ENCODE results near the gene CELF1.
"Not testable (repeated sequence)": the region's sequence is repeated elsewhere in the genome, so short reads cannot be mapped to it uniquely, and the experiment has no call there.

Gene CELF1

GRCh38 chr11:47558695-47559094, 5.8 kb upstream of the CELF1 start:
- DNase-seq (ENCODE audit: low read depth) = no peak
- no peak for TF ChIP-seq CTCF (IDR thresholded peaks at IDR 0.05; ENCODE audit: control insufficient read depth, insufficient read depth, low read depth, low read length, missing control alignments)
- no peak overlapping the region for H3K4me3 ChIP-seq (ENCODE audit: control insufficient read depth, low read depth, low read length)

- not testable (repeated sequence) for DNase-seq (ENCODE audit: low read depth)
Measured at GRCh38 chr11:47557004-47557403, 4.1 kb upstream of the CELF1 start.

GRCh38 chr11:47553406-47553743, 443 bp upstream of the CELF1 start:
- H3K4me3 ChIP-seq (ENCODE audit: control insufficient read depth, low read depth, low read length) = peak overlapping the region; percentile 54
- no peak for TF ChIP-seq CTCF (IDR thresholded peaks at IDR 0.05; ENCODE audit: control insufficient read depth, insufficient read depth, low read depth, low read length, missing control alignments)
- DNase-seq (ENCODE audit: low read depth) = no peak

More at GRCh38 chr11:47557004-47557403, 4.1 kb upstream of the CELF1 start:
- H3K4me3 ChIP-seq (ENCODE audit: control insufficient read depth, low read depth, low read length) = not testable (repeated sequence)

GRCh38 chr11:47552056-47552565, 821 bp downstream of the CELF1 start:
- no peak for DNase-seq (ENCODE audit: low read depth)
- H3K4me3 ChIP-seq (ENCODE audit: control insufficient read depth, low read depth, low read length) = peak overlapping the region; percentile 90
- no peak for TF ChIP-seq CTCF (IDR thresholded peaks at IDR 0.05; ENCODE audit: control insufficient read depth, insufficient read depth, low read depth, low read length, missing control alignments)

GRCh38 chr11:47551086-47551485, 1.8 kb downstream of the CELF1 start:
- no peak for DNase-seq (ENCODE audit: low read depth)
- TF ChIP-seq CTCF (IDR thresholded peaks at IDR 0.05; ENCODE audit: control insufficient read depth, insufficient read depth, low read depth, low read length, missing control alignments) = peak; percentile 40
- no peak overlapping the region for H3K4me3 ChIP-seq (ENCODE audit: control insufficient read depth, low read depth, low read length)

- no peak overlapping the region for H3K4me3 ChIP-seq (ENCODE audit: control insufficient read depth, low read depth, low read length)
- no peak for TF ChIP-seq CTCF (IDR thresholded peaks at IDR 0.05; ENCODE audit: control insufficient read depth, insufficient read depth, low read depth, low read length, missing control alignments)
- no peak for DNase-seq (ENCODE audit: low read depth)
Measured at GRCh38 chr11:47550288-47551047, 2.5 kb downstream of the CELF1 start.

- H3K4me3 ChIP-seq (ENCODE audit: control insufficient read depth, low read depth, low read length); DNase-seq (ENCODE audit: low read depth): not testable (repeated sequence)
Measured at GRCh38 chr11:47546274-47546673, 6.7 kb downstream of the CELF1 start.

- no peak overlapping the region for H3K4me3 ChIP-seq (ENCODE audit: control insufficient read depth, low read depth, low read length)
- TF ChIP-seq CTCF (IDR thresholded peaks at IDR 0.05; ENCODE audit: control insufficient read depth, insufficient read depth, low read depth, low read length, missing control alignments) = no peak
- DNase-seq (ENCODE audit: low read depth) = no peak
Measured at GRCh38 chr11:47545298-47545697, 7.6 kb downstream of the CELF1 start.

Data from AG09309 (cell line).